ENCODE data around the gene DNAH7.

- TF ChIP-seq CTCF (IDR thresholded peaks at IDR 0.05) (no peak), POLR2AphosphoS5 (IDR thresholded peaks at IDR 0.05) (no peak)
Measured at GRCh38 chr2:195779491-195779890, 289.1 kb downstream of the DNAH7 start.
